ENCODE measurements around the gene DNASE1L2.

DNA sequence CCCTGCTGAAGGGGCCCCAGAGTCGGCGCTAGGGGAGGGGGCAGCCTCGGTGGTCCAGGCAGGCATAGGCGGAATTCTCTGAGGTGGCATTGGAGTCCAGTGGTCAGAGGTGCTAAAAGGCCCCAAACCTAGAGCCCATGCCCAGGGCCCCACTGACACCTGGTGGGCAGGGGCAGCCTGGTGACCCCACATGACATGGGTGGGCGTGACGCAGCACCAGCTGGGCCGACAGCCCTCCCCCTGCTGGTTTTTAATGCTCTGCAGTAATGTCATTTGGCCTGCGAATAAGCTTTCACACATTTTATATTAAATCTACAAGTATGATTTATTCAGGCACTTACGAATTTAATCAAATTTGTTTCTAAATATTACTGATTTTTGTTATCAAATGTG, 33.8 kb downstream of the DNASE1L2 start:
- TF ChIP-seq, protein P1, sequence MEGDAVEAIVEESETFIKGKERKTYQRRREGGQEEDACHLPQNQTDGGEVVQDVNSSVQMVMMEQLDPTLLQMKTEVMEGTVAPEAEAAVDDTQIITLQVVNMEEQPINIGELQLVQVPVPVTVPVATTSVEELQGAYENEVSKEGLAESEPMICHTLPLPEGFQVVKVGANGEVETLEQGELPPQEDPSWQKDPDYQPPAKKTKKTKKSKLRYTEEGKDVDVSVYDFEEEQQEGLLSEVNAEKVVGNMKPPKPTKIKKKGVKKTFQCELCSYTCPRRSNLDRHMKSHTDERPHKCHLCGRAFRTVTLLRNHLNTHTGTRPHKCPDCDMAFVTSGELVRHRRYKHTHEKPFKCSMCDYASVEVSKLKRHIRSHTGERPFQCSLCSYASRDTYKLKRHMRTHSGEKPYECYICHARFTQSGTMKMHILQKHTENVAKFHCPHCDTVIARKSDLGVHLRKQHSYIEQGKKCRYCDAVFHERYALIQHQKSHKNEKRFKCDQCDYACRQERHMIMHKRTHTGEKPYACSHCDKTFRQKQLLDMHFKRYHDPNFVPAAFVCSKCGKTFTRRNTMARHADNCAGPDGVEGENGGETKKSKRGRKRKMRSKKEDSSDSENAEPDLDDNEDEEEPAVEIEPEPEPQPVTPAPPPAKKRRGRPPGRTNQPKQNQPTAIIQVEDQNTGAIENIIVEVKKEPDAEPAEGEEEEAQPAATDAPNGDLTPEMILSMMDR (IDR thresholded peaks at IDR 0.05 in 2 of 3, conservative IDR thresholded peaks at IDR 0.05 in 1 of 3; ENCODE audit: borderline replicate concordance in 1 of 3, insufficient read depth in 1 of 3, low read depth in 2 of 3, low read length in 2 of 3), result no peak
- no peak for TF ChIP-seq CEBPB (IDR thresholded peaks at IDR 0.05; ENCODE audit: low read depth)

Measured in HCT116 (cell line).